Caki2 (cell line): Measurements from ENCODE around the gene NEDD4. TPM values are rescaled to one million over a fixed set of nuclear protein-coding genes. Genes with fewer than 3 reads are reported as not detected.
"Not testable (repeated sequence)": the region's sequence is repeated elsewhere in the genome, so short reads cannot be mapped to it uniquely, and the experiment has no call there.

Experiments
- DNase-seq: peaks from one replicate; pipeline ENCODE4 v3.0.0-alpha.2; 2015; ENCODE audit warnings: low read depth
- in situ Hi-C: cut with HindIII; loops from 2 replicates; pipeline ENCODE4 v1.10.0; 2016; ENCODE audit warnings: low sequenced_read_pairs, low pct_unique_long_range_greater_than_20kb, mixed read lengths
- total RNA-seq: library from RNA; depleted of rRNA; stranded (reverse); fragments of >200 nt; shearing (Covaris generic); gene quantifications from 2 replicates; pipeline ENCODE4 v1.2.3, GENCODE V29; 2014; ENCODE audit warnings: low replicate concordance

Gene NEDD4
- total RNA-seq, 1 experiment from 2014 or later: 11.9 TPM

DNA sequence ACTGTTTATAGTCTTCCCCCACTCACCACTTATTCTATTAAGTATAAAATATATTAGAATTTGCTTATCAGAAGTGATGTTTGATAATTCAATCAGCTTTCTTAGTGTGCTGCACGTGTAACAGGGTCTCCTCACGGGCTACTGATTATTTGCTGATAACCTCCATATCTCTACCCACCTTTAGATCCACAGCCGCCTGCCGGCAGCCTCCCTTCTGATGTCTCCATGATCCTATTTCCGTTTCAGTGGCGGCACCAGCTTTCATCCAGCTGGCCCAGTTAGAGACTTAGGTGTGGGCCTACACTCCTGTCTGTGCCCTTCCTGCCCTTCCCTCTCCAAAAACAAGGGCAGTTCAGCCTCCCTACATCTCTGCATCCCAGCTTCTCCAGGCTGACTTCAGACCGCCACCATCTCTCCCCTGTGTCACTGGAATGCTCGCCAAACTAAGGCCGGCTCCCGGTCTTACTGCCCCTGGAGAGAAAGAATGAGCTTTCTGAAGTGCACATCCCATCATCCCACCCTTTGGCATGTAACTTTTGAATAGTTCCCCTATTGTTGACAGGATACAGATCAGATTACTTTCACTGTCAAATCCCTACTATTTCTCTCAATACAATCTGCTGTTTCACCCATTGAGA lies 173.9 kb downstream of the NEDD4 start:
- in situ Hi-C loops: no loop called here
- no peak for DNase-seq

GRCh38 chr15:55816017-55816416 lies 177.4 kb downstream of the NEDD4 start:
- DNase-seq: no peak
- in situ Hi-C loops: no loop called here

DNA sequence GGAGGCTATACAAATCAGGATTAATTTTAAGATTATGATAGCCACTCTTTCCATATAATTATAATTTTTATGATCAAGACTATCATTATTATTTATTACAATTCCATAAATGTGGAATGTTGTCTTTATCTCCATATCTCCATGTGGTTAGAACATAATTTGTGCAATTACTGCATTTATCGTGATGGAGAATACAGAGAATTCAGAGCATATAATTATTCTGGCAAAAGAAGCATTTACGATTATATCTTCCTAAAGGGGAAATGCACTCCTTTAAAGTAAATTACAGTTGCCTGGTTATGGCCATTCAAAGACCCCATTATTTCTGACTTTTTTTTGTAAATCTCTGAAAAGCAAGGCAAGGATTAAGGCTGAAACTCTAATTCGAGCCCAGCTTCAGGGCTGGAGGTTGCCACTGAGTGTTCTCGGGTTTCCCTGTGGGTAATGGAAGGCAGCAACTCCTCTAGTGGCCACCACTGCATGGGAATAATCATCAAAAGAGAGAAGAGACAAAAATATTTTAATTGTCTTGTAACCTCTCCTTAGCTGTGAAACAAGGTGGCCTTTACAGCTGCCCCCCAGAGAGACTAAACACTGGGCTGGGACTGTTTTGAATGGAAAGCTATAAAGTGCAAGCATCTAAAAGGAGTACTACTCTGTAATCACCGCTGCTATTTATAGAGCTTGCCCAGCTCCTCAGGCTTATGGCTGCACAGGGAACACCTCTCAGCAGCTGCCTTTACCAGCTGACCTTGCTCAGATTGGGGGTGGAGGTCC lies 190.6 kb downstream of the NEDD4 start:
- in situ Hi-C loops: no loop called here
- no peak for DNase-seq

DNA sequence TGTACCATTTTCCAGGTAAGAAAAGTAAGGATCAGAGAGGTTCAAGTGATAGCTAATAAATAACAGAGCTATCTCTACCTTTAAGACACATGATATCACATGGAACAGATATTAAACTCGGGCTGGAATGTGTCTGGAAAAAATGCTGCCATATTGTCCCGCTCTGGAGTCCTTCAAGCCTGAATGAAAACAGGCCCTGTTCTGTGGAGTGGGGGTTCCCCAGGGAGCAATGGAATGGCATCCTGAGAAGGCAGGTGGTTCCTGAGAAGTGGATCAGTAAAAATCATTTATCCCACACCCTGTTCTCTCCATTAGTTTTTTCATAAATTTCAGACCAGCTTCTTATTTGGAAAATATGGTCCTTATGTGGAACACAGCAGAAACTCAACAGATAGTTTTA lies 193.2 kb downstream of the NEDD4 start:
- in situ Hi-C loops: no loop called here
- no peak for DNase-seq

- in situ Hi-C loops: no loop called here
- DNase-seq: peak; percentile 41
Measured at GRCh38 chr15:55799291-55800212, 193.9 kb downstream of the NEDD4 start.

- peak; percentile 29 for DNase-seq
- in situ Hi-C loops: no loop called here
Measured at GRCh38 chr15:55796321-55796965, 197.0 kb downstream of the NEDD4 start.

- in situ Hi-C loops: no loop called here
Measured at GRCh38 chr15:55795031-55795430, 198.4 kb downstream of the NEDD4 start.

DNA sequence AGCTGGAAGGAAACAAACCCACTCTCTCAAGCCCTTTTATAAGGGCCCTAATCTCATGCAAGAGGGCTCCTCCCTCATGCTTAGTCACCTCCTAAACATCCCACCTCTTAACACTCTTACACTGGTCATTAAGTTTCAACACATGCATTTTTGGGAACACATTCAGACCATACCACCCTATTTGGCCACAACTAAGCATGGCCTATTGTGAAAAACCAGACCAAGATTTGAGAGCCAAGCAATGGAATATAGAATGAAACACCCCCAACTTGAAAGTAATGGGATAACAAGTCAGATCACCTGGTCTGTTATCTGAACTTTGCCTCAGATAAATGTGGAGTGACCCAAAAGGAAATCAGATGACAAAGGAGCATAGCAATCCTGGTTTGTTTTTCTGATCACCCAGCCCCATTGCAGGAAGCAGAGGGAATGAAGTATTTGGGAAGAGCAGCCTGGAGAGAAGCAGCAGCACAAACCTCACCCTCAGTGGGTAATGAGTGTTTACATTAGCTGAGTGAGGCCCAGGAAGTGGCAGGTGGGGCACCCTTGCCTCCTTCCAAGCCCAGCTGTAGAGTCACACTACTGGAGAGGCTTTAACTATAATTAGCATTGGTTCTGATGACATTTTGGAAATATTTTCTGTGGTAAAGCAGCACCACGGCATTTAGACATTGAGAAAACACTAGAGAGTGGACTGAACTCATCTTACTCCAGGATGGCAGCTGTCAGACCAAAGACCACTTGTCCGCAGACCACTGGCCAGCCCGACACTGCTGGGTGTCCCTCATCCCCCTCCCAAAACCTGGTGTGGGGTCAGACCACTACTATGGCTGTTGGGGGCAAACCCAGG lies 201.6 kb downstream of the NEDD4 start:
- DNase-seq: peak; percentile 44
- in situ Hi-C loops: no loop called here

More at GRCh38 chr15:55795031-55795430, 198.4 kb downstream of the NEDD4 start:
- no peak for DNase-seq

GRCh38 chr15:55789066-55789660 lies 204.2 kb downstream of the NEDD4 start:
- in situ Hi-C loops: no loop called here
- no peak for DNase-seq

DNA sequence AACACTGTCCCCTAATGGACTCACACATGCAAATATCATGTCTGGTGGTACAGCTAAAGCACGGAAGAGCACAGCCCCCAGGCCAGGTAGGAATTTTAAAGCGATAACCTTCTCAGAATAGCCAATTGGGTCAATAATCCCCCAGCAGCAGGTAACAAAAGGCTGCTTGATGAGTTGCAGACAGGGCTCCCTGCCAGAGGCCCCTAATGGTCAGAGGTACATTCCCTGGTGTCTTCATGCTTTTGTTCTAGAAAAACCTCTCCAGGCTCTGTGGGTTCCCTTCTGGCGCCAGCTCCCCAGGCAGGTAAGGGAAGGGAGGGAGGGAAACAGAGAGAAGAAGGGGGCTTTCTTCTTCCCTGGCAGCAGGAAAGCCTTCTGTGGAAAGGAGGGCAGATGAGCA lies 207.1 kb downstream of the NEDD4 start:
- DNase-seq: no peak
- in situ Hi-C loops: no loop called here

DNA sequence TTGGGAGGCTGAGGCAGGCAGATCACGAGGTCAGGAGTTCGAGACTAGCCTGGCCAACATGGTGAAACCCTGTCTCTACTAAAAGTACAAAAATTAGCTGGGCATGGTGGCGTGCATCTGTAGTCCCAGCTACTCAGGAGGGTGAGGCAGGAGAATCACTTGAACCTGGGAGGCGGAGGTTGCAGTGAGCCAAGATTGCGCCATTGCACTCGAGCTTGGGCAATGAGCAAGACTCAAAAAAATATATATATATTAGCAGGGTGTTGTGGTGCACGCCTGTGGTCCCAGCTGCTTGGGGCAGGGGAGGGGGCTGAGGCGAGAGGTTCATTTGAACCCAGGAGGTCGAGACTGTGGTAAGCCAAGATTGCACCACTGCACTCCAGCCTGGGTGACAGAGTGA lies 207.8 kb downstream of the NEDD4 start:
- DNase-seq, in situ Hi-C loops: not testable (repeated sequence)

DNA sequence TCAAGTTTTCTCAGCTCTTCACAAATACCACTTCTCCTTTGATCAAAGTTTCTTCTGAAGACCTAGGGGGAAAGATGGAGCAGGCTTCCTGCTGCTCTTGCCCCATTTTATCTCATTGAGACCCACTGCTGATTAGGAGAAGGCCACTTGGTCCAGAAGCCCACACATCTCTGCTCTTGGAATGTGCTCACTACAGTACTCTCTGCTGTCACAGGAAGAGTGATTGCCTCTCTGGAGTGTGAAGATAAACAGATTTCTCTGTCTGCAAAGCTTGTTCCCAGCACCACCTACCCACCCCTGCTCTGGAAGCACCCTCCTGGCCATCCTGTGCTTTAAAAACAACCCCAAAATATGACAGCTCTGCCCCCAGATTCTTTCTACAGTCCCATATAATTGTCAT lies 209.1 kb downstream of the NEDD4 start:
- no peak for DNase-seq
- in situ Hi-C loops: no loop called here

DNA sequence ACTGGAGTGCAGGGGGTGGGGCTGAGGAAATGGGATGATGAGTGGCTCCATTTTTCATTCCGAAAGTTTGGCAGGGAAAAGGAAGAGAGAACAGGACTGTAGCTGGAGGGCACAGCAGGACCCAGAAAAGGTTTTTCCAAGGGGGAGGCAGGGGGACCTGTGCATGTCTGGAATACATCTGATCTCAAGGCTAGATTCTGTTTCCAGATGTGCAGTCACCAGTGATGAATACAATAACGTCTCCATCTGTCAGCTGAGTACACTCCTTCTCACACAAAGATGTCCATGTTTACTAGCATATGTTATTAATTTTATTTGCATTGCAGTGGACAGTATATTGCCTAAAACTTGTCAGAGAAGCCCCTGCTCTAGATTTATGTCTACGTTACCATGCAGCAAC lies 210.5 kb downstream of the NEDD4 start:
- in situ Hi-C loops: no loop called here
- no peak for DNase-seq

DNA sequence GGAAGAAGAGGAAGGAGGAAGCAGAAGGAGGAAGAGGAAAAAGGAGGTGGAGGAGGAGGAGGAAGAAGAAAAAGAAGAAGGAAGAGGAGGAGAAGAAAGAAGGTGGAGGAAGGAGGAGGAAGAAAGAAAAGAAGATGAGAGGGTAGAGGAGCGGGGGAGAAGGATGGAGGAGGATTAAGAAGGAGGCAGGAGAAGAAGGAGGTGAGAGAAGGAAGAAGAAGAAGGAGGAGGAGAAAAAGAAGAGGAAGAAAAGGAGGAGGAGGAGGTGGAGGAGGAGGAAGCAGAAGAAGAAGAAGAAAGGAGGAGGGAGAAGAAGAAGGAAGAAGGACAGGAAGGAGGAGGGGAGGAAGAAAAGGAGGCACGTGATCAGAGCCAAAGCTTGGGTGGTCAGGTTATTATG lies 213.1 kb downstream of the NEDD4 start:
- in situ Hi-C loops: no loop called here
- no peak for DNase-seq

DNA sequence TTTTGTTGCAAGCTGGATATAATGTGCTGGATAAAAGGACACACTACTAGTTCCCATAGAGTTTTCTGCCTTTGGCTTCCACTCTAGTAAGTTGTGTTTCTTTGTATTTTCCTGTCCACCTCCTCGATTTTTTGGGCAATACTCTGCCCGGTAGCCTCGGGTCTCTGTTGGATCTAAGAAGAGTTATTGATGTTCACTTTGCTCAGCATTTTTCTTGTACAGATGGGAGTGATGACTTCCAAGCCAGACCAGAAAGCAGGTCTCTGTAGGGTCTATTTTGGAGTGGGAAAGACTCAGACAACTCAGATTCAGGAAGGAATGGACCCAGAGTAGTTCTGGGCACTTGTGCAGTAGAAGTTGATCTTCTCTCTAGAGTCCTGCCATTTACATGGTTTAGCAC lies 214.5 kb downstream of the NEDD4 start:
- DNase-seq: no peak
- in situ Hi-C loops: no loop called here
